ENCODE results near the gene VANGL1. TPM values are rescaled to one million over a fixed set of nuclear protein-coding genes. Genes with fewer than 3 reads are reported as not detected.

Gene VANGL1
- total RNA-seq, 1 donor from 2014 or later, result 5.9 TPM

- Histone ChIP-seq H3K4me3 (no peak overlapping the region), H3K36me3 (peaks cover 31% of the 10 kb centered on the region), H3K27me3 (ENCODE audit: low read depth) (no peaks in the 10 kb centered on the region), H3K4me1 (peaks cover 85% of the 10 kb centered on the region), H3K27ac (replicated peaks) (peak overlapping the region; percentile 80), H3K9me3 (replicated peaks) (no peaks in the 10 kb centered on the region)
- no peak for TF ChIP-seq CTCF (IDR thresholded peaks at IDR 0.05; ENCODE audit: borderline replicate concordance)
- no peak for DNase-seq
- intact Hi-C loops (cut with micrococcal nuclease), result no loop called here
Observed at GRCh38 chr1:115669002-115669673, 27.4 kb downstream of the VANGL1 start.

- Histone ChIP-seq H3K27ac (replicated peaks) (no peak overlapping the region), H3K9me3 (replicated peaks) (no peaks in the 10 kb centered on the region), H3K4me1 (peaks cover 83% of the 10 kb centered on the region), H3K4me3 (no peak overlapping the region), H3K36me3 (peaks cover 23% of the 10 kb centered on the region), H3K27me3 (ENCODE audit: low read depth) (no peaks in the 10 kb centered on the region)
- DNase-seq, result no peak
- TF ChIP-seq CTCF (IDR thresholded peaks at IDR 0.05; ENCODE audit: borderline replicate concordance), result no peak
- intact Hi-C loops (cut with micrococcal nuclease), result no loop called here
Observed at GRCh38 chr1:115669886-115670285, 28.1 kb downstream of the VANGL1 start.

DNA sequence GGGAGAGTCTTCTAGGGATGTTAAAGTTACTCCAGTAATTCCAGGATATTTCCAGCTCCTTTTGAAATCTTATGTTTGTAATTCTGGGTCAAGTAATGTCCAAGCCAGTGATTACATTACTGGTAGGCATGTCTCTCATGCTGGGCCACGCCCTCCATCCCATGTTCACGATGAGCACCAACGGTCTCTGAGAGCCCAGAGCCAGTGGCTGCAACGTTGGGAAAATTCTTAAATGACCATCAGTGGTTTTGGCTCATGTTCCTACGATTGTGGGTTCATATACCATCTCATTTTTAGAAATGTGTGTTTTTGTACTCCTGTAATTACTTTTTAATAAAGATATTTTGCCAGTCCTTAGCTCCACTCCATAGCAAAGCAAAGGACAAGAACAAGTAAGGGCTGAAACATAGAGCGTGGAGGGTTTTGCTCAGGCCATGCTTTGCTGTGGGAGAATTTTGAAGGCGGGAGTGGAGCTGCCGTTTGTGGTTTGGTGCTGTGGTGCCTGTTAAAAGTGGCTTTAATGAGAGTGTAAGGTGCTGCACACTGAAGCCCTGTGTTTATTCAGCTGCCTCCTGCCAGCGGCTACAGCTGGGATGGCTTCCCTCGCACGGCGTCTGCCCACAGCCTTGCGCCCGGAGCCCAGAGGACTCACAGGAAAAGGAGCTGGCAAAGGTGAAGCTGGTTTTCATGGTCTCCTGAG lies 28.9 kb downstream of the VANGL1 start:
- Histone ChIP-seq H3K36me3 (peaks cover 16% of the 10 kb centered on the region), H3K27me3 (ENCODE audit: low read depth) (no peaks in the 10 kb centered on the region), H3K4me1 (peaks cover 76% of the 10 kb centered on the region), H3K27ac (replicated peaks) (no peak overlapping the region), H3K9me3 (replicated peaks) (no peaks in the 10 kb centered on the region), H3K4me3 (no peak overlapping the region)
- no peak for TF ChIP-seq CTCF (IDR thresholded peaks at IDR 0.05; ENCODE audit: borderline replicate concordance)
- intact Hi-C loops (cut with micrococcal nuclease), result no loop called here
- no peak for DNase-seq

- no peak overlapping the region for H3K4me3 ChIP-seq
- H3K9me3 ChIP-seq (replicated peaks), result no peaks in the 10 kb centered on the region
- peaks cover 69% of the 10 kb centered on the region for H3K4me1 ChIP-seq
- no peak for DNase-seq
- H3K36me3 ChIP-seq, result peaks cover 15% of the 10 kb centered on the region
- peak overlapping the region; percentile 63 for H3K27ac ChIP-seq (replicated peaks)
- no peaks in the 10 kb centered on the region for H3K27me3 ChIP-seq (ENCODE audit: low read depth)
- intact Hi-C loops (cut with micrococcal nuclease), result no loop called here
- TF ChIP-seq CTCF (IDR thresholded peaks at IDR 0.05; ENCODE audit: borderline replicate concordance), result no peak
Observed at GRCh38 chr1:115671176-115671934, 29.6 kb downstream of the VANGL1 start.

DNA sequence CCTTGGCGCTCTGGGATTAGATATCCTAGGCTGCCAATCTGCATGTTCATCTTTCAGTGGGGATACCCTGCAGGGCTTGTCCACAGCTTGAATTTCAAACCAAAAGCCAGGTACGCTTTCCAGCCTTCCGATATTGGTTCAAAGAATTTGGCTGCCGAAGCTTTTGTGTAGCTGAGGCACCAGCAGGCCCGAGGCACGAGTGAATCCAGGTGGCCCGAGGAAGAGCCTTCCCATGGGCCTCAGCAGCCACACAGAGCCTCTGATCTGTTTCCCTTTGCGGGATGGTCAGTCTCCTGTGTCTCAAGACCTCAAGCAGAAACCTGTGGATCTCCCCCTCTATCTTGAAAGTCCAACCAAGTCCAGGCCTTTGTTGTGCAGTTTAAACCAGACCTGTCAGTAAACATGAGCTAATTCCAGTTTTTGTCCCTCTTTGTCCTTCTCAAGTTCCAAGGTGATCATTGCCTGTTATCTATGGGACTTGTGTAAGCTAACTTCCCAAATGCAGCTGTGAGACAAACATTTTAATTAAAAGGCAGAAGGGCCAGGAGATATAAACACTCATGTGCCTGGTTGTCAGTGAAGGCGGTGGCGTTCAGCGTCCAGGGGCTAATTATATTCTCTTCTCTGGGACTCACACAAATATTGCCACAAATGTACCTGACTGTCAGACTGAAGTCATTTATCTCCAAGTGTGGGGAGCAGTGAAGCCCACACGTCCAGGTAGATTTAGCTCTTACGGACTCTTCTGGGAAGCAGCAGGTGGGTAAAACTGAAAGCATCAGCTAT lies 30.6 kb downstream of the VANGL1 start:
- peaks cover 70% of the 10 kb centered on the region for H3K4me1 ChIP-seq
- DNase-seq, result no peak
- no peak overlapping the region for H3K4me3 ChIP-seq
- intact Hi-C loops (cut with micrococcal nuclease), result no loop called here
- no peaks in the 10 kb centered on the region for H3K9me3 ChIP-seq (replicated peaks)
- H3K36me3 ChIP-seq, result peaks cover 15% of the 10 kb centered on the region
- no peak for TF ChIP-seq CTCF (IDR thresholded peaks at IDR 0.05; ENCODE audit: borderline replicate concordance)
- peak overlapping the region; percentile 63 for H3K27ac ChIP-seq (replicated peaks)
- no peaks in the 10 kb centered on the region for H3K27me3 ChIP-seq (ENCODE audit: low read depth)

Measured in left ventricle myocardium inferior (tissue), 1 donor.